ENCODE measurements around the gene IL16.

The IL16 gene

DNA sequence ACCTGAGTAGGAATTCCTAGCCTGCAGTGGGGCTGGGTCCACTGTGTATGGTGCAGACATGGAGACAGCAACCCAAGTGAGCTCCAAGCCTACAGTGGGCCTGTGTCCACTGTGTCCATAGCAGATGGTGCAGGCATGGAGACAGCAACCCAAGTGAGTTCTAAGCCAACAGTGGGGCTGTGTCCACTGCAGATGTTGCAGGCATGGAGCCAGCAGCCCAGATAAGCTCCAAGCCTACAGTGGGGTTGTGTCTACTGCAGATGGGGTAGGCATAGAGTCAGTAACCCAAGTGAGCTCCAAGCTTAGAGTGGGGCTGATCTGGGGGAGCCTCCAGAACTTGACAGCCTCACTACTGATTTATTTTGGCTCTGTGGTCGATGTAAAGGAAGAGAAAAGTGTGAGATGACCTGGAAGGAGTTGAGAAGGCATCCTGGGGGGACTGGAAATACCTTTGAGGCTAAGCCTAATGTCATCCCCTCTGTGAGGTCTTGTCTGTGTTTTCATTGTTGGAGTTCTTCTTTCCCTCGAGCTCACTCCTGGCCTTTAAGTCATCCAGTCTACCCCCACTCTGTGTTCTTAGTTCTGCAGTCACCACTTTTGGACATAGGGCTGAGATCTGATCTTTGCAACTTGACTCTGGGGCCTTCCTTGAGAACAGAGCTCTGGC lies 22.4 kb upstream of the IL16 start:
- TF ChIP-seq, protein P1, sequence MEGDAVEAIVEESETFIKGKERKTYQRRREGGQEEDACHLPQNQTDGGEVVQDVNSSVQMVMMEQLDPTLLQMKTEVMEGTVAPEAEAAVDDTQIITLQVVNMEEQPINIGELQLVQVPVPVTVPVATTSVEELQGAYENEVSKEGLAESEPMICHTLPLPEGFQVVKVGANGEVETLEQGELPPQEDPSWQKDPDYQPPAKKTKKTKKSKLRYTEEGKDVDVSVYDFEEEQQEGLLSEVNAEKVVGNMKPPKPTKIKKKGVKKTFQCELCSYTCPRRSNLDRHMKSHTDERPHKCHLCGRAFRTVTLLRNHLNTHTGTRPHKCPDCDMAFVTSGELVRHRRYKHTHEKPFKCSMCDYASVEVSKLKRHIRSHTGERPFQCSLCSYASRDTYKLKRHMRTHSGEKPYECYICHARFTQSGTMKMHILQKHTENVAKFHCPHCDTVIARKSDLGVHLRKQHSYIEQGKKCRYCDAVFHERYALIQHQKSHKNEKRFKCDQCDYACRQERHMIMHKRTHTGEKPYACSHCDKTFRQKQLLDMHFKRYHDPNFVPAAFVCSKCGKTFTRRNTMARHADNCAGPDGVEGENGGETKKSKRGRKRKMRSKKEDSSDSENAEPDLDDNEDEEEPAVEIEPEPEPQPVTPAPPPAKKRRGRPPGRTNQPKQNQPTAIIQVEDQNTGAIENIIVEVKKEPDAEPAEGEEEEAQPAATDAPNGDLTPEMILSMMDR (IDR thresholded peaks at IDR 0.05; ENCODE audit: insufficient read depth, low read depth, low read length, missing control alignments): no peak
- H3K4me3 ChIP-seq (ENCODE audit: low read depth, low read length): no peak overlapping the region
- DNase-seq (ENCODE audit: low read depth): no peak

DNA sequence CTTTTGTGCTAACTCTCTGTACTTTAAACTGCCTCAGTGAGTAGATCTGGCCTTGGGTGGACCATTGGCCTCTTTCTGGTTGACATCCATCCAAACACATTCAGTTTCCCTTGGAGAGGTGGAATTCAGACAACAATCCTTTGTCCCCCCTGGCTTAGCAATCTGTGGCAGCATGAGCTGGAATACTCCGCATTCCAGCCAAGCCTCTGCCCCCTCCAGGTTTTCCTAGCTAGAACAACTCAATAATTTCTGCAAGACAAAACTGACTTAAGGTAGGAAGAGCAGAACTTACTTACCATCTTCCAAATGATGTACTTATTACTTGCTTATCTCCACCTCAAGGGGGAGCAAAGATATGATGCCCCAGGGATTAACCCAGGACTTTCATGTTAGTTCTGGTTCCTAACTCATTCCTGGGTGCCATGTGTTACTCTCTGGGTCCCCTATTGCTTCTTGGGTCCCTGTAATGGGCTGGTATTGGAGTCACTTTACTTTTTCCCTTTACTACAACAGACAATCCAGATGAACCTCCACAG lies 21.8 kb upstream of the IL16 start:
- TF ChIP-seq, protein P1 (IDR thresholded peaks at IDR 0.05; ENCODE audit: insufficient read depth, low read depth, low read length, missing control alignments): no peak
- DNase-seq (ENCODE audit: low read depth): no peak
- H3K4me3 ChIP-seq (ENCODE audit: low read depth, low read length): no peak overlapping the region

DNA sequence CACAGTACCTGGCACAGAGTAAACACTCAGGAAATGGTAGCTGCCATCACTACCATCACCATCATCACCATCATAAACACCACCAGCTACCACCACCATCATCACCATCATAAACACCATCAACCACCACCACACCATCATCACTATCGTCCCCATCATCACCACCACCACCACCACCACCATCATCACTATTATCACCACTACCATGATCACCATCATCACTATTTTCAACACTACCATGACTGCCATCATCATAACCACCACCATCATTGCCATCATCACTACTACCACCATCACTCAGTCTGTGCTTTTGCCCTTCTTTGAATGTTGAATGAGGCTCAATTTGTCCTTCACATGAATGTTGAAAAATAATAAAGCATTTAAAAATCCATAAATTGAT lies 21.2 kb upstream of the IL16 start:
- no peak overlapping the region for H3K4me3 ChIP-seq (ENCODE audit: low read depth, low read length)
- TF ChIP-seq, protein P1 (IDR thresholded peaks at IDR 0.05; ENCODE audit: insufficient read depth, low read depth, low read length, missing control alignments): no peak
- DNase-seq (ENCODE audit: low read depth): no peak

DNA sequence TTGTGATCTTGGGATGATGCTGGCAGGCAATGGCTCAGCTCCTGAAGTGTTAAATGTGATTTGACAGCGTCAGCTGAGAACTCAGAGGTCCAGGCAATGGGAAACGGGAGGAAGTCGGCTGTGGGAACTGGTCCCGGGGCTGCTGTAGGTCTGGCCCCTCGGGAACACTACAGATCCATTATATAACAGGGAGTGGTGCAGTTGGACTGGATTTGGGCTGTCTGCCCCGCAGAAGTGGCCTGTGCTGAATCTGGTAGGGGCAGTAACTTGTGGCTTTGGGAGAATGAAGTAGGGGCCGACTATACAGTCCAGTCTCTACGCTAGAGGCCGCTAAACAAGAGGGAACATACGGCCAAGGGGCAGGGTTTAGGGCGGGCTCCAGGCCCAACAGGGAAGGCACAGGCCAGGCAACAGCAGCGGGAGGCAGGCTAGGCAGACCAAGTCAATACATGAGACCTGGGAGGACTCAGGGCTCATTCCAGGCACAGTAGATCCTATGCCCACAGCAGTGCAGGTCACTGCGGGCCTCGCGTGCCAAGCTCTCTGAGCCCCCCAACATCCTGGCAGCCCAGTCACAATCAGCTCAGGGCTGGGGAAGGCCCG lies 20.3 kb upstream of the IL16 start:
- H3K4me3 ChIP-seq (ENCODE audit: low read depth, low read length): no peak overlapping the region
- TF ChIP-seq, protein P1 (IDR thresholded peaks at IDR 0.05; ENCODE audit: insufficient read depth, low read depth, low read length, missing control alignments): no peak
- DNase-seq (ENCODE audit: low read depth): no peak

DNA sequence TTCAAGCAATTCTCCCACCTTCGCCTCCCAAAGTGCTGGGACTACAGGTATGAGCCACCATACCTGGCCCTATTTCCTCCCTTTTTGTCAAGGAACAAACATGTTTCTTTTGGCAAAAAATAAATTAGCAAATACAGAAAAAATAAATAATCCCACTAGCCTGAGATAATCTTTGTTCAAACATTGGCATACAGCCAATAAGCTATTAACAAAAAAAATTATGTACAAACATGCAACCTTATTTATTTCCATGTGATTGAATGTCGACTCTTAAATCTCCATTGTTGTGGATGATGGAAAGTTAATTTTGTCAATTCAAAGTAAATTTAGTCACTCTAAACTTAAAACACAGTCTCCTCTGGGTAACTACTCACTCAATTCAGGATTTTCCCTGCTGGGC lies 18.3 kb upstream of the IL16 start:
- no peak for DNase-seq (ENCODE audit: low read depth)
- no peak overlapping the region for H3K4me3 ChIP-seq (ENCODE audit: low read depth, low read length)
- TF ChIP-seq, protein P1 (IDR thresholded peaks at IDR 0.05; ENCODE audit: insufficient read depth, low read depth, low read length, missing control alignments): no peak

DNA sequence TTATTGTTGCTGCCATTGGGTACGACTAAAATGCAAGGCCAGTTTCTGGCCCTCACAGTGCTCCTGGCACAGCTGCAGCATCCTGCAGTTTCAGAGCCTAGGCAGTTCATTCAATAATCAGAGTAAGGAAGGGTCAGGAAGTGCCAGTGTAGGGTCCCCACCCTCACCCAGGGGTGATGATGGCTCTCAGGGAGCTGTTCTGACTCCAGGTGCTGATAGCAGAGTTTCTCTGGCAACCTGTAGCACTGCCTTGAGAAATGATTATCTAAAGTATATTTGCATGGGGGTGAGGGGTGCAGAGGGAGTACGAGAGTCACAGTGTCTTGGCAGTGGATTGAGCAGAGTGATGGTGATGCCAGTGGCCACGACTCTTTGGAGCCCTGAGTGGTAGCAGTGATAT lies 15.5 kb upstream of the IL16 start:
- DNase-seq (ENCODE audit: low read depth): no peak
- H3K4me3 ChIP-seq (ENCODE audit: low read depth, low read length): no peak overlapping the region
- TF ChIP-seq, protein P1 (IDR thresholded peaks at IDR 0.05; ENCODE audit: insufficient read depth, low read depth, low read length, missing control alignments): no peak

Measured in GM12865 (cell line).